Fibroblast of lung (primary cell): ENCODE measurements around the gene IL11RA. TPM values are rescaled to one million over a fixed set of nuclear protein-coding genes. Genes with fewer than 3 reads are reported as not detected.

Experiments
- DNase-seq, 2 donors: peaks; one replicate each; pipeline versions ENCODE4 v3.0.0 to v3.0.0-alpha.2; 2010; ENCODE audit warnings: low read depth in 2 of 2
- H2AFZ ChIP-seq: 2 replicates; pipeline ENCODE4 v1.5.1; 2012; ENCODE audit warnings: low read length, control low read depth, inconsistent platforms
- H3K27ac ChIP-seq: 2 replicates; pipeline ENCODE4 v1.5.1; 2011; ENCODE audit warnings: low read length, control low read depth; ENCODE audit not compliant: insufficient read depth
- H3K27me3 ChIP-seq: 2 replicates; pipeline ENCODE4 v1.5.1; 2011; ENCODE audit warnings: mild to moderate bottlenecking, low read length; ENCODE audit not compliant: control insufficient read depth, insufficient read depth
- H3K36me3 ChIP-seq: 2 replicates; pipeline ENCODE4 v1.5.1; 2011; ENCODE audit warnings: low read length; ENCODE audit not compliant: control insufficient read depth, insufficient read depth
- H3K4me1 ChIP-seq: 2 replicates; pipeline ENCODE4 v1.5.1; 2011; ENCODE audit warnings: low read length; ENCODE audit not compliant: control insufficient read depth, insufficient read depth; ENCODE audit errors: extremely low read depth
- H3K4me2 ChIP-seq: 2 replicates; pipeline ENCODE4 v1.5.1; 2011; ENCODE audit warnings: low read length, control low read depth; ENCODE audit not compliant: insufficient read depth; ENCODE audit errors: extremely low read depth
- H3K4me3 ChIP-seq, 4 experiments: fragments of 200-600 bp in 1 of 4; sonication (generic) in 1 of 4; replicated peaks in 1 of 4; 2 replicates each; pipeline ENCODE4 v1.5.1; 2011 to 2016; ENCODE audit warnings: low read length in 4 of 4, low read depth in 3 of 4, mild to moderate bottlenecking in 3 of 4, control low read depth in 2 of 4, inconsistent platforms in 1 of 4, mixed read lengths in 1 of 4; ENCODE audit not compliant: insufficient read depth in 1 of 4; ENCODE audit errors: control extremely low read depth in 1 of 4
- H3K79me2 ChIP-seq: 2 replicates; pipeline ENCODE4 v1.5.1; 2012; ENCODE audit warnings: mild to moderate bottlenecking, low read length, inconsistent platforms; ENCODE audit not compliant: control insufficient read depth, insufficient read depth
- H3K9ac ChIP-seq: 2 replicates; pipeline ENCODE4 v1.5.1; 2011; ENCODE audit warnings: mild to moderate bottlenecking, low read length, control low read depth; ENCODE audit not compliant: insufficient read depth
- H3K9me3 ChIP-seq: 2 replicates; pipeline ENCODE4 v1.5.1; 2012; ENCODE audit warnings: low read depth, low read length; ENCODE audit not compliant: control insufficient read depth, insufficient read depth
- H4K20me1 ChIP-seq: 2 replicates; pipeline ENCODE4 v1.5.1; 2011; ENCODE audit warnings: low read length; ENCODE audit not compliant: control insufficient read depth, insufficient read depth; ENCODE audit errors: extremely low read depth
- CTCF ChIP-seq, 2 donors: IDR thresholded peaks in 1 of 2; conservative IDR thresholded peaks in 1 of 2; 1 replicate in 1 of 2; 2 replicates in 1 of 2; pipeline ENCODE4 v1.5.1; 2011 to 2012; ENCODE audit warnings: low read length in 2 of 2, control low read depth in 1 of 2, inconsistent platforms in 1 of 2, low read depth in 1 of 2, mild to moderate bottlenecking in 1 of 2
- EZH2 ChIP-seq: IDR thresholded peaks from 2 replicates; pipeline ENCODE4 v1.5.1; 2012; ENCODE audit warnings: low read length, control low read depth, mild to moderate bottlenecking; ENCODE audit errors: missing control alignments
- polyA plus RNA-seq, 2 donors: library from polyadenylated mRNA; depleted of rRNA in 1 of 2; stranded (reverse) in 1 of 2; unstranded in 1 of 2; fragments of >200 nt; gene quantifications; 2 replicates each; pipeline ENCODE4 v1.2.1, GENCODE V29; 2011 to 2012; ENCODE audit warnings: missing spikeins in 1 of 2
- total RNA-seq: library from RNA; depleted of rRNA; stranded (reverse); fragments of >200 nt; gene quantifications from 2 replicates; pipeline ENCODE4 v1.2.1, GENCODE V29; 2014

Gene IL11RA
- total and polyA plus RNA-seq, 2 donors (not counting 1 experiment from before 2014, with no cell fraction given): 5.0 to 6.9 TPM

- no peak for DNase-seq
- Histone ChIP-seq H3K36me3 (no peaks in the 10 kb centered on the region), H2AFZ (no peak overlapping the region), H3K79me2 (no peaks in the 10 kb centered on the region), H3K9me3 (no peaks in the 10 kb centered on the region), H3K9ac (no peak overlapping the region), H3K27ac (no peak overlapping the region), H4K20me1 (no peaks in the 10 kb centered on the region), H3K27me3 (no peaks in the 10 kb centered on the region), H3K4me2 (no peak overlapping the region), H3K4me3 (no peak overlapping the region), H3K4me1 (no peaks in the 10 kb centered on the region)
- TF ChIP-seq CTCF (conservative IDR thresholded peaks at IDR 0.05 in 1 of 2, IDR thresholded peaks at IDR 0.05 in 1 of 2; ENCODE audit: low read depth in 1 of 2, low read length in 2 of 2) (no peak), EZH2 (no peak)
Observed at GRCh38 chr9:34693560-34693959, 41.6 kb downstream of the IL11RA start.

- TF ChIP-seq EZH2 (no peak), CTCF (conservative IDR thresholded peaks at IDR 0.05 in 1 of 2, IDR thresholded peaks at IDR 0.05 in 1 of 2; ENCODE audit: low read depth in 1 of 2, low read length in 2 of 2) (no peak)
- Histone ChIP-seq H3K4me3 (no peak overlapping the region), H2AFZ (no peak overlapping the region), H3K9me3 (no peaks in the 10 kb centered on the region), H3K9ac (no peak overlapping the region), H3K36me3 (no peaks in the 10 kb centered on the region), H3K27ac (no peak overlapping the region), H4K20me1 (no peaks in the 10 kb centered on the region), H3K79me2 (no peaks in the 10 kb centered on the region), H3K27me3 (no peaks in the 10 kb centered on the region), H3K4me1 (no peaks in the 10 kb centered on the region), H3K4me2 (no peak overlapping the region)
- DNase-seq: no peak
Observed at GRCh38 chr9:34694811-34695210, 42.8 kb downstream of the IL11RA start.

- Histone ChIP-seq H3K79me2 (no peaks in the 10 kb centered on the region), H3K9me3 (no peaks in the 10 kb centered on the region), H3K4me3 (peak overlapping the region; percentile 51 to 74 (median 66)), H2AFZ (peak overlapping the region; percentile 39), H3K4me1 (no peaks in the 10 kb centered on the region), H3K4me2 (peak overlapping the region; percentile 80), H3K36me3 (no peaks in the 10 kb centered on the region), H3K27me3 (peaks cover 3% of the 10 kb centered on the region), H4K20me1 (no peaks in the 10 kb centered on the region), H3K27ac (no peak overlapping the region), H3K9ac (peak overlapping the region; percentile 26)
- peak; percentile 38 to 48 for DNase-seq
- TF ChIP-seq EZH2 (no peak), CTCF (conservative IDR thresholded peaks at IDR 0.05 in 1 of 2, IDR thresholded peaks at IDR 0.05 in 1 of 2; ENCODE audit: low read depth in 1 of 2, low read length in 2 of 2) (peak; percentile 71 to 81)
Observed at GRCh38 chr9:34701023-34701768, 49.2 kb downstream of the IL11RA start.
